ENCODE data around the gene RALGAPB. TPM values are rescaled to one million over a fixed set of nuclear protein-coding genes. Genes with fewer than 3 reads are reported as not detected.

Gene RALGAPB
- total and polyA plus RNA-seq, 2 of the 13 experiments (the other 11 are each of a cell fraction or from before 2014, with no cell fraction given): 17.6 to 30.6 TPM

- TF ChIP-seq PATZ1 (CRISPR knock-in tag; IDR thresholded peaks at IDR 0.05) (peak; percentile 93), AKAP8 (CRISPR knock-in tag; IDR thresholded peaks at IDR 0.05) (peak; percentile 83), ZBTB20 (CRISPR knock-in tag; IDR thresholded peaks at IDR 0.05; ENCODE audit: borderline replicate concordance, low read depth) (peak; percentile 91), ZMYM2 (CRISPR knock-in tag; IDR thresholded peaks at IDR 0.05) (peak; percentile 88; the same call in 1 of the 2 replicates), ZNF770 (CRISPR knock-in tag; IDR thresholded peaks at IDR 0.05) (peak; percentile 75), GMEB1 (CRISPR knock-in tag; IDR thresholded peaks at IDR 0.05; ENCODE audit: borderline replicate concordance) (peak; percentile 95), ZFP91 (CRISPR knock-in tag; IDR thresholded peaks at IDR 0.05; ENCODE audit: borderline replicate concordance) (peak; percentile 98), ZNF572 (CRISPR knock-in tag; IDR thresholded peaks at IDR 0.05) (no peak), DRAP1 (CRISPR knock-in tag; IDR thresholded peaks at IDR 0.05) (peak; percentile 89), ZNF644 (CRISPR knock-in tag; IDR thresholded peaks at IDR 0.05; ENCODE audit: low read depth) (peak; percentile 84; the same call in 1 of the 2 replicates), EED (CRISPR knock-in tag; IDR thresholded peaks at IDR 0.05) (peak; percentile 99), TARDBP (CRISPR knock-in tag; IDR thresholded peaks at IDR 0.05) (peak; percentile 100), JUNB (CRISPR knock-in tag; IDR thresholded peaks at IDR 0.05; ENCODE audit: borderline replicate concordance) (no peak), PLRG1 (conservative IDR thresholded peaks at IDR 0.05) (no peak), ZBTB39 (CRISPR knock-in tag; IDR thresholded peaks at IDR 0.05) (no peak), PITX1 (CRISPR knock-in tag; IDR thresholded peaks at IDR 0.05) (peak; percentile 88), GATAD2A (CRISPR knock-in tag; IDR thresholded peaks at IDR 0.05) (peak; percentile 92), KLF6 (CRISPR knock-in tag; IDR thresholded peaks at IDR 0.05) (peak; percentile 98)
Measured at GRCh38 chr20:38446441-38447209, 26.0 kb upstream of the RALGAPB start (continued).
